IgD-negative memory B cell (primary cell): ENCODE results near the gene LCN6. TPM values are rescaled to one million over a fixed set of nuclear protein-coding genes. Genes with fewer than 3 reads are reported as not detected.
A peak's percentile ranks its signal among the peaks of the same experiment; 100 is the strongest.

Source experiments
- H3K27ac Mint-ChIP-seq, 3 donors: one replicate each; pipeline ENCODE4 v1.8.0; 2020 to 2022; ENCODE audit warnings: mild to moderate bottlenecking in 3 of 3, mixed read lengths in 3 of 3, moderate library complexity in 1 of 3
- H3K27me3 Mint-ChIP-seq: one replicate; pipeline ENCODE4 v1.8.0; 2021; ENCODE audit warnings: mixed read lengths
- H3K36me3 Mint-ChIP-seq: one replicate; pipeline ENCODE4 v1.8.0; 2020; ENCODE audit warnings: mild to moderate bottlenecking, mixed read lengths
- H3K4me1 Mint-ChIP-seq, 3 donors: one replicate each; pipeline ENCODE4 v1.8.0; 2020 to 2022; ENCODE audit warnings: mixed read lengths in 3 of 3, mild to moderate bottlenecking in 1 of 3
- H3K4me3 Mint-ChIP-seq, 4 donors: one replicate each; pipeline ENCODE4 v1.8.0; 2020 to 2022; ENCODE audit warnings: mild to moderate bottlenecking in 4 of 4, mixed read lengths in 4 of 4, moderate library complexity in 3 of 4
- H3K9me3 Mint-ChIP-seq, 3 donors: one replicate each; pipeline ENCODE4 v1.8.0; 2020 to 2021; ENCODE audit warnings: mixed read lengths in 3 of 3, mild to moderate bottlenecking in 1 of 3
- polyA plus RNA-seq: library from polyadenylated mRNA; unstranded; fragments of 300-500 nt; fragmentation: Illumina TruSeq; gene quantifications from one replicate; pipeline ENCODE4 v1.2.3, GENCODE V29; 2021

LCN6 gene
- polyA plus RNA-seq, 1 donor from 2014 or later: not detected

- peak overlapping the region in 1 of 4 donors; percentile 48 for H3K4me3 Mint-ChIP-seq
- H3K9me3 Mint-ChIP-seq: no peaks in the 10 kb centered on the region
These were observed 9.4 kb downstream of the LCN6 start for GRCh38 chr9:136738960-136739359.

GRCh38 chr9:136735812-136736480, 12.4 kb downstream of the LCN6 start:
- Mint-ChIP-seq H3K36me3 (peaks cover 4% of the 10 kb centered on the region), H3K27me3 (no peaks in the 10 kb centered on the region), H3K4me3 (peak overlapping the region in 1 of 4 donors; percentile 38), H3K27ac (peak overlapping the region in 2 of 3 donors; percentile 51 to 74), H3K4me1 (peaks cover 0 to 11% (median 2%) of the 10 kb centered on the region in 3 donors), H3K9me3 (no peaks in the 10 kb centered on the region)

More at GRCh38 chr9:136738960-136739359, 9.4 kb downstream of the LCN6 start:
- Mint-ChIP-seq H3K4me1 (peaks cover 0 to 12% (median 11%) of the 10 kb centered on the region in 3 donors), H3K27me3 (no peaks in the 10 kb centered on the region), H3K36me3 (peaks cover 2% of the 10 kb centered on the region), H3K27ac (no peak overlapping the region)

GRCh38 chr9:136734837-136735496, 13.4 kb downstream of the LCN6 start:
- Mint-ChIP-seq H3K4me1 (peaks cover 0 to 9% (median 0%) of the 10 kb centered on the region in 3 donors), H3K4me3 (peak overlapping the region in 1 of 4 donors; percentile 58), H3K9me3 (no peaks in the 10 kb centered on the region), H3K27ac (peak overlapping the region in 1 of 3 donors; percentile 14), H3K27me3 (no peaks in the 10 kb centered on the region), H3K36me3 (peaks cover 4% of the 10 kb centered on the region)

DNA sequence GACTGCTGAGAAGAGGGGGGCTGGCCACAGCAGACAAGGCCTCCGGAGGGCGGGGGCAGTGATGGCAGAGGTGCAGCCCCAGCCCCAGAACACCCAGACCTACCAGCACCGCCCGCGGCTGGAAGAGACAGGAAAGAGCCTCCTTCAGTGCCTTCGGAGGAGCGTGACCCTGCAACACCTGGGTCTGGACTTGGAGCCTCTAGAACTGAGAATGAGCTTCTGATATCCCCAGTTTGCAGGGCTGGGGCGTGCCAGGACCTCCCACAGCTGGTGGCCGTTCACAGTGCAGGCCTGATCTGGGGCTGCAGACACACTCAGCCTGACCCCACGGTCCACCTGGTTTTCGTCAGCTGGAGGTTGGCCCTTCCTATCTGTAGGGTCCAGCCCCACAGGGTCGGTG, 14.7 kb downstream of the LCN6 start:
- H3K36me3 Mint-ChIP-seq: peaks cover 4% of the 10 kb centered on the region
- H3K27me3 Mint-ChIP-seq: no peaks in the 10 kb centered on the region
- H3K27ac Mint-ChIP-seq: peak overlapping the region in 1 of 3 donors; percentile 75
- peaks cover 0 to 7% (median 2%) of the 10 kb centered on the region in 3 donors for H3K4me1 Mint-ChIP-seq
- peak overlapping the region in 1 of 4 donors; percentile 58 for H3K4me3 Mint-ChIP-seq
- no peaks in the 10 kb centered on the region for H3K9me3 Mint-ChIP-seq

- Mint-ChIP-seq H3K36me3 (peaks cover 1% of the 10 kb centered on the region), H3K9me3 (no peaks in the 10 kb centered on the region), H3K27ac (peak overlapping the region in 1 of 3 donors; percentile 75), H3K4me1 (peaks cover 1 to 2% (median 1%) of the 10 kb centered on the region in 3 donors), H3K4me3 (peak overlapping the region in 1 of 4 donors; percentile 53), H3K27me3 (no peaks in the 10 kb centered on the region)
These were observed 15.7 kb downstream of the LCN6 start for GRCh38 chr9:136732444-136733178.

DNA sequence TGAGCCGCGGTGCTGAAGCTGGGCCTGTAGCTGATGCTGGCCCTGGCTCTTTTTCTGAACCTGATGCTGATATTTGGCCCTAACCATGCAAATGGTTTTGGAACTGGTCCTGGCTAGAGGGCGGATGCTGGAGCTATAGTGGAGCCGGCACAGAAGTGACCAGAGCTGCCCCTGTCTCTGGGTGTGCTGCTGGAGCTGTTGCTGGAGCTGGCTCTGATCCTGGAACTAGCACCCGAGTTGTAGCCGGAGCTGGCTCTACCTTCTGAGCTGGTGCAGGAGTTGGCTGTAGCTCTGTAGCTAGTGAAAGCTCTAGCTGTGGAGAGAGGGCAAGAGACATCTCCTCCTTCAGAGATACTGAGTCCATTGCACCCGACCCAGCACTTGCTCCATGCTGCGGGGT, 18.4 kb downstream of the LCN6 start:
- peaks cover 4% of the 10 kb centered on the region for H3K36me3 Mint-ChIP-seq
- no peaks in the 10 kb centered on the region for H3K9me3 Mint-ChIP-seq
- H3K27me3 Mint-ChIP-seq: no peaks in the 10 kb centered on the region
- H3K27ac Mint-ChIP-seq: peak overlapping the region; percentile 16 to 97 (median 71)
- peak overlapping the region; percentile 46 to 87 (median 76) for H3K4me3 Mint-ChIP-seq
- peaks cover 10 to 15% (median 12%) of the 10 kb centered on the region in 3 donors for H3K4me1 Mint-ChIP-seq

- peaks cover 4% of the 10 kb centered on the region for H3K36me3 Mint-ChIP-seq
- H3K27ac Mint-ChIP-seq: peak overlapping the region in 2 of 3 donors; percentile 73 to 97
- H3K27me3 Mint-ChIP-seq: no peaks in the 10 kb centered on the region
These were observed 19.2 kb downstream of the LCN6 start for GRCh38 chr9:136729144-136729543.

DNA sequence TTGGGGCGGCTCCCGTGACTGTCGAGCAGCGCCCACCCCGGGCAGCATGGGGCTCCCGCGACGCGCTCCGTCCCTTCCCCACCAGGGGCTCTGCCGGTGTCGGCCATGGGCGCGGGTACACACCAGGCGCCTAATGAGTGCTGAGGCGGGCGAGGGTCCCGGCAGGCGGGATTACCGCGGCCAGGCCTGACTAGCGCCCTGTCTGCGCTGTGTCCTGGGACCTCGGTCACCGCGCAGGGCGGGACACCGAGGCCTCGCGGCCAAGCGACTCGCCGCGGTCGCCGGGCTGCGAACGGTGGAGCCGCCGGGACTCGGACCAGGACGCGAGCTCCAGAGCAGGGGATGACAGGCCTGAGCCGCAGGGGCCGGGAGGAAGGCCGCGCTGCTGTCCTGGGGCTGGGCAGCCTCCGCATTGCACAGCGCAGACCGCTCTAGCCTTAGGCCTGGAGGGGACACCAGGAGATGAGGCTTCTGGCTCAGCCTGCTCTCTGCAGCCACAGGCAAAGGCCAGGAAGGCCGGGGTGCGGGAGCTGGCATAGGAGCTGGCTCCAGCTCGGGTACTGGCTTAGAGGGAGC, 19.7 kb downstream of the LCN6 start:
- Mint-ChIP-seq H3K27me3 (no peaks in the 10 kb centered on the region), H3K4me3 (peak overlapping the region in 3 of 4 donors; percentile 65 to 87 (median 74)), H3K4me1 (peaks cover 12 to 17% (median 17%) of the 10 kb centered on the region in 3 donors), H3K36me3 (peaks cover 4% of the 10 kb centered on the region), H3K9me3 (no peaks in the 10 kb centered on the region), H3K27ac (peak overlapping the region in 1 of 3 donors; percentile 97)

More at GRCh38 chr9:136729144-136729543, 19.2 kb downstream of the LCN6 start:
- no peaks in the 10 kb centered on the region for H3K9me3 Mint-ChIP-seq
- H3K4me3 Mint-ChIP-seq: peak overlapping the region; percentile 65 to 87 (median 76)
- H3K4me1 Mint-ChIP-seq: peaks cover 10 to 16% (median 16%) of the 10 kb centered on the region in 3 donors

- peaks cover 12 to 19% (median 17%) of the 10 kb centered on the region in 3 donors for H3K4me1 Mint-ChIP-seq
- peak overlapping the region; percentile 96 to 100 (median 98) for H3K27ac Mint-ChIP-seq
- H3K36me3 Mint-ChIP-seq: peaks cover 4% of the 10 kb centered on the region
- H3K9me3 Mint-ChIP-seq: no peaks in the 10 kb centered on the region
- peak overlapping the region; percentile 94 to 99 (median 98) for H3K4me3 Mint-ChIP-seq
- no peaks in the 10 kb centered on the region for H3K27me3 Mint-ChIP-seq
These were observed 20.2 kb downstream of the LCN6 start for GRCh38 chr9:136728080-136728547.

- H3K27me3 Mint-ChIP-seq: no peaks in the 10 kb centered on the region
- peaks cover 11 to 19% (median 17%) of the 10 kb centered on the region in 3 donors for H3K4me1 Mint-ChIP-seq
- H3K36me3 Mint-ChIP-seq: peaks cover 3% of the 10 kb centered on the region
- H3K9me3 Mint-ChIP-seq: no peaks in the 10 kb centered on the region
- peak overlapping the region; percentile 94 to 99 (median 98) for H3K4me3 Mint-ChIP-seq
- peak overlapping the region; percentile 96 to 100 (median 98) for H3K27ac Mint-ChIP-seq
These were observed 21.6 kb downstream of the LCN6 start for GRCh38 chr9:136726631-136727191.

DNA sequence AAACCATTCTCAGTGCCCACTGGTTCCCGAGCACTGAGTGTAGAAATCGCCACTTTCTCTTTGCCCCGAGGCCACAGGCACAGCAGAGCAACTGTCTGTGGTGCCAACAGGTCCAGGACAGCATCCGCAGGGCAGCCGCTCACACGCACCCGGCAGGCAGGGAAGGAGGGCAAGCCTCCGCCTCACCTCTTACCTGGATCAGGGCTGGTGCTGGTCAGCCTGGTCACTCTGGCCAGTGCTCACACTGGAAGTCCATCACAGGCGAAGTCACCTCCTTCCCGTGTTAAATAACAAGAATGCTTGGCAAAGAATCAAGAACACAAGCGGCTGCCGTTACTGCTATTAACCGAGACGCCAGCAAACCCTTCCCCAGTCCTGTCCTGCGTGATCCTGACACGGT, 22.2 kb downstream of the LCN6 start:
- Mint-ChIP-seq H3K27me3 (no peaks in the 10 kb centered on the region), H3K9me3 (no peaks in the 10 kb centered on the region), H3K4me3 (peak overlapping the region; percentile 94 to 99 (median 98)), H3K27ac (peak overlapping the region; percentile 96 to 100 (median 98)), H3K36me3 (peaks cover 3% of the 10 kb centered on the region), H3K4me1 (peaks cover 11 to 21% (median 17%) of the 10 kb centered on the region in 3 donors)

GRCh38 chr9:136725612-136726011, 22.7 kb downstream of the LCN6 start:
- H3K27me3 Mint-ChIP-seq: no peaks in the 10 kb centered on the region
- peak overlapping the region in 1 of 4 donors; percentile 99 for H3K4me3 Mint-ChIP-seq
- H3K36me3 Mint-ChIP-seq: peaks cover 3% of the 10 kb centered on the region
- H3K9me3 Mint-ChIP-seq: no peaks in the 10 kb centered on the region
- peaks cover 11 to 22% (median 17%) of the 10 kb centered on the region in 3 donors for H3K4me1 Mint-ChIP-seq
- H3K27ac Mint-ChIP-seq: peak overlapping the region in 1 of 3 donors; percentile 58

- peaks cover 3% of the 10 kb centered on the region for H3K36me3 Mint-ChIP-seq
- no peaks in the 10 kb centered on the region for H3K9me3 Mint-ChIP-seq
- peaks cover 11 to 22% (median 17%) of the 10 kb centered on the region in 3 donors for H3K4me1 Mint-ChIP-seq
- no peaks in the 10 kb centered on the region for H3K27me3 Mint-ChIP-seq
- peak overlapping the region in 1 of 3 donors; percentile 88 for H3K27ac Mint-ChIP-seq
- peak overlapping the region in 1 of 4 donors; percentile 64 for H3K4me3 Mint-ChIP-seq
These were observed 23.6 kb downstream of the LCN6 start for GRCh38 chr9:136724772-136725171.

DNA sequence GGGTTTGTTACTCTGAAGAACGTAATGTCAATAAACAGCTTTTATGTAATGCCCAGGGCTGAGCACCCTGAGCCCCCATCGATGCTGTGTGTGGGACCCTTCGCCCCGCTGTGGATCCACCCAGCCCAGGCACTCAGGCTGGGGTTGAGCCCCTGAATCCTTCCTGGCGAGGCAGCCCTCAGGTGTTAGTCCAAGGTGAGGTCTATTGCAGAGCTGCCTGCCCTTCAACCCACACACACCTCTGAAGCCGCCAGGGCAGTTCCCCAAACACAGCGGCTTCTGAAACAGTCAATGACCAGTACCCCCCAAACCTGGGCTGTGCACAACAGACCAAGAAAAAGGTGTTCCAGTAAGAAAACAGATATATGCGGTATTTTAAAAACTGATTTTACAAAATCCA, 24.3 kb downstream of the LCN6 start:
- H3K27me3 Mint-ChIP-seq: no peaks in the 10 kb centered on the region
- H3K27ac Mint-ChIP-seq: peak overlapping the region; percentile 17 to 88 (median 83)
- H3K4me3 Mint-ChIP-seq: peak overlapping the region in 1 of 4 donors; percentile 64
- peaks cover 11 to 24% (median 17%) of the 10 kb centered on the region in 3 donors for H3K4me1 Mint-ChIP-seq
- H3K36me3 Mint-ChIP-seq: peaks cover 3% of the 10 kb centered on the region
- H3K9me3 Mint-ChIP-seq: no peaks in the 10 kb centered on the region
